OCI-LY1 (cell line): ENCODE measurements around the gene STAT3.
"Not testable (repeated sequence)": the region's sequence is repeated elsewhere in the genome, so short reads cannot be mapped to it uniquely, and the experiment has no call there.

Source experiments
- H2AFZ ChIP-seq: fragments of 200-600 bp; sonication (generic), shearing (Covaris generic); 2 replicates; pipeline ENCODE4 v1.6.0; 2014; ENCODE audit warnings: antibody characterized with exemption, mild to moderate bottlenecking, low read length
- H3F3A ChIP-seq: fragments of 200-600 bp; sonication (generic), shearing (Covaris generic); 2 replicates; pipeline ENCODE4 v1.6.0; 2014; ENCODE audit warnings: mild to moderate bottlenecking, antibody characterized with exemption, low read length, moderate library complexity; ENCODE audit not compliant: insufficient read depth
- H3K27ac ChIP-seq: fragments of 200-600 bp; sonication (generic); 2 replicates; pipeline ENCODE4 v1.5.1; 2014; ENCODE audit warnings: low read length, mixed run types, mild to moderate bottlenecking, low read depth; ENCODE audit not compliant: poor library complexity, severe bottlenecking
- H3K27me3 ChIP-seq: fragments of 200-600 bp; sonication (generic); 2 replicates; pipeline ENCODE4 v1.6.0; 2014; ENCODE audit warnings: antibody characterized with exemption, mild to moderate bottlenecking, low read length, moderate library complexity; ENCODE audit not compliant: insufficient read depth
- H3K36me3 ChIP-seq: fragments of 200-600 bp; sonication (generic); 2 replicates; pipeline ENCODE4 v1.6.1; 2014; ENCODE audit warnings: mild to moderate bottlenecking, antibody characterized with exemption, low read length, moderate library complexity, mixed read lengths; ENCODE audit not compliant: insufficient read depth
- H3K4me1 ChIP-seq: fragments of 200-600 bp; sonication (generic); 2 replicates; pipeline ENCODE4 v1.5.1; 2014; ENCODE audit warnings: mild to moderate bottlenecking, low read length, moderate library complexity; ENCODE audit not compliant: insufficient read depth, severe bottlenecking
- H3K4me2 ChIP-seq: fragments of 200-600 bp; sonication (generic), shearing (Covaris generic); 2 replicates; pipeline ENCODE4 v1.6.1; 2014; ENCODE audit warnings: low read length
- H3K4me3 ChIP-seq: fragments of 200-600 bp; sonication (generic); 2 replicates; pipeline ENCODE4 v1.5.1; 2014; ENCODE audit warnings: low read length, low read depth, mild to moderate bottlenecking, mixed read lengths; ENCODE audit not compliant: poor library complexity, severe bottlenecking
- H3K79me2 ChIP-seq: fragments of 200-600 bp; shearing (Covaris generic); 2 replicates; pipeline ENCODE4 v1.6.1; 2016; ENCODE audit warnings: mixed run types, low read length, mixed read lengths; ENCODE audit not compliant: insufficient read depth
- H3K9ac ChIP-seq: fragments of 200-600 bp; sonication (generic), shearing (Covaris generic); 2 replicates; pipeline ENCODE4 v1.6.1; 2014; ENCODE audit warnings: mild to moderate bottlenecking, low read length, mixed read lengths
- H3K9me2 ChIP-seq: fragments of 200-600 bp; sonication (generic), shearing (Covaris generic); 2 replicates; pipeline ENCODE4 v1.6.1; 2014; ENCODE audit warnings: low read depth, mild to moderate bottlenecking, low read length, mixed read lengths
- H3K9me3 ChIP-seq: fragments of 200-600 bp; shearing (Covaris generic); 2 replicates; pipeline ENCODE4 v1.6.1; 2014; ENCODE audit warnings: low read length, mixed read lengths
- H4K20me1 ChIP-seq: fragments of 200-600 bp; sonication (generic), shearing (Covaris generic); 2 replicates; pipeline ENCODE4 v1.6.0; 2016; ENCODE audit warnings: mild to moderate bottlenecking, low read length; ENCODE audit not compliant: insufficient read depth
- EZH2 ChIP-seq: fragments of 200-600 bp; sonication (generic), shearing (Covaris generic); IDR thresholded peaks from 2 replicates; pipeline ENCODE4 v1.8.0; 2017; ENCODE audit warnings: borderline replicate concordance, mixed run types, mild to moderate bottlenecking, antibody characterized with exemption, low read length, moderate library complexity, mixed read lengths
- TF ChIP-seq, protein P1 (sequence below): fragments of 200-600 bp; sonication (generic), shearing (Covaris generic); IDR thresholded peaks from 2 replicates; pipeline ENCODE4 v1.5.1; 2017; ENCODE audit warnings: mild to moderate bottlenecking, antibody characterized with exemption, low read length, moderate library complexity, mixed read lengths

STAT3 gene

GRCh38 chr17:42372142-42372541 lies 16.1 kb downstream of the STAT3 start:
- no peaks in the 10 kb centered on the region for H3K79me2 ChIP-seq
- no peaks in the 10 kb centered on the region for H4K20me1 ChIP-seq
- TF ChIP-seq EZH2, result no peak
- TF ChIP-seq, protein P1, sequence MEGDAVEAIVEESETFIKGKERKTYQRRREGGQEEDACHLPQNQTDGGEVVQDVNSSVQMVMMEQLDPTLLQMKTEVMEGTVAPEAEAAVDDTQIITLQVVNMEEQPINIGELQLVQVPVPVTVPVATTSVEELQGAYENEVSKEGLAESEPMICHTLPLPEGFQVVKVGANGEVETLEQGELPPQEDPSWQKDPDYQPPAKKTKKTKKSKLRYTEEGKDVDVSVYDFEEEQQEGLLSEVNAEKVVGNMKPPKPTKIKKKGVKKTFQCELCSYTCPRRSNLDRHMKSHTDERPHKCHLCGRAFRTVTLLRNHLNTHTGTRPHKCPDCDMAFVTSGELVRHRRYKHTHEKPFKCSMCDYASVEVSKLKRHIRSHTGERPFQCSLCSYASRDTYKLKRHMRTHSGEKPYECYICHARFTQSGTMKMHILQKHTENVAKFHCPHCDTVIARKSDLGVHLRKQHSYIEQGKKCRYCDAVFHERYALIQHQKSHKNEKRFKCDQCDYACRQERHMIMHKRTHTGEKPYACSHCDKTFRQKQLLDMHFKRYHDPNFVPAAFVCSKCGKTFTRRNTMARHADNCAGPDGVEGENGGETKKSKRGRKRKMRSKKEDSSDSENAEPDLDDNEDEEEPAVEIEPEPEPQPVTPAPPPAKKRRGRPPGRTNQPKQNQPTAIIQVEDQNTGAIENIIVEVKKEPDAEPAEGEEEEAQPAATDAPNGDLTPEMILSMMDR, result no peak

GRCh38 chr17:42368797-42369561 lies 19.3 kb downstream of the STAT3 start:
- not testable (repeated sequence) for H3K9me2 ChIP-seq, H2AFZ ChIP-seq, H3K79me2 ChIP-seq, H3K4me2 ChIP-seq, H3K27me3 ChIP-seq, H3K27ac ChIP-seq, H3K9me3 ChIP-seq, H4K20me1 ChIP-seq, H3F3A ChIP-seq, H3K4me3 ChIP-seq, H3K9ac ChIP-seq, H3K36me3 ChIP-seq, H3K4me1 ChIP-seq

More at GRCh38 chr17:42372142-42372541, 16.1 kb downstream of the STAT3 start:
- no peaks in the 10 kb centered on the region for H3K4me1 ChIP-seq
- H3K27ac ChIP-seq, result no peak overlapping the region
- no peaks in the 10 kb centered on the region for H3K9me2 ChIP-seq
- no peak overlapping the region for H3K9ac ChIP-seq
- H3K36me3 ChIP-seq, result peaks cover 3% of the 10 kb centered on the region; the same call in 1 of the 2 replicates
- H3K9me3 ChIP-seq, result peaks cover 2% of the 10 kb centered on the region; the same call in 1 of the 2 replicates
- no peaks in the 10 kb centered on the region for H3K27me3 ChIP-seq
- no peaks in the 10 kb centered on the region for H3F3A ChIP-seq
- H2AFZ ChIP-seq, result no peak overlapping the region
- H3K4me3 ChIP-seq, result no peak overlapping the region
- no peak overlapping the region for H3K4me2 ChIP-seq

GRCh38 chr17:42368310-42368709 lies 19.9 kb downstream of the STAT3 start:
- H3K4me3 ChIP-seq, H3K4me1 ChIP-seq, H3K27me3 ChIP-seq, H2AFZ ChIP-seq, H3K36me3 ChIP-seq, H3F3A ChIP-seq, H3K9me3 ChIP-seq, H3K27ac ChIP-seq, H3K79me2 ChIP-seq, H3K9ac ChIP-seq, H3K9me2 ChIP-seq, H4K20me1 ChIP-seq, H3K4me2 ChIP-seq: not testable (repeated sequence)

DNA sequence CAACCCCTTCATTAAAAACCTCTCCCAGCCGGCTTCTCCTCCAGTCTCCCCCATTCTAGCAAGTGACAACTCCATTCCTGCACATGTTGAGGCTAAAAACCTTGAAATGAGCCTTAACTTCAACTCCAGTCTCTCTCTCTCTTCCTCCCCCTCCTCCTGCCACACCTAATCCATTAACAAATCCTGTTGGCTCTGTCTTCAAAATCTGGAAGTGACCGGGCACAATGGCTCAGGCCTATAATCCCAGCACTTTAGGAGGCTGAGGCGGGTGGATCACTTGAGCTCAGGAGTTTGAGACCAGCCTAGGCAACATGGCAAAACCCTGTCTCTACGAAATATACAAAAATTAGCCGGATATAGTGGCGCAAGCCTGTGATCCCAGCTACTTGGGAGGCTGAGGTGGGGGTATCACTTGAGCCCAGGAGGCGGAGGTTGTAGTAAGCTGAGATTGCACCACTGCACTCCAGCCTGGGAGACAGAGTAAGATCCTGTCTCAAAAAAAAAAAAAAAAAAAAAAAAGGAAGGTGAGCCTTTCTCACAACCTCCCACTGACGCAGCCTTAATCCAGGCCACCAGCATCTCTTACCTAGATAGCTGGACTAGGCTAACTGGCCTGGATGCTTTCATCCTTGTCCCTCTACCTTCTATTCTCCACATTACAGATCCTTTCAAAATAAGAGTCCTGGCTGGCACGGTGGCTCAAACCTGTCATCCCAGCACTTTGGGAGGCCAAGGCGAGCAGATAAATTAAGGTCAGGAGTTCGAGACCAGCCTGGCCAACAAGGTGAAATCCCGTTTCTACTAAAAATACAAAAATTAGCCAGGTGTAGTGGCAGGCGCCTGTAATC lies 21.8 kb downstream of the STAT3 start:
- not testable (repeated sequence) for H3K4me2 ChIP-seq, H3K79me2 ChIP-seq, H3K9me2 ChIP-seq, H2AFZ ChIP-seq, H3K4me3 ChIP-seq, H3F3A ChIP-seq, H3K36me3 ChIP-seq, H3K9me3 ChIP-seq, H3K4me1 ChIP-seq, H3K27me3 ChIP-seq, H3K27ac ChIP-seq, H4K20me1 ChIP-seq, H3K9ac ChIP-seq
